Epithelial cell of esophagus (primary cell): ENCODE data around the gene CCNYL1.

Experiments used
- DNase-seq: peaks from one replicate; pipeline ENCODE4 v3.0.0; 2010; ENCODE audit warnings: low read depth
- H3K4me3 ChIP-seq: 2 replicates; pipeline ENCODE4 v1.5.1; 2011; ENCODE audit warnings: mild to moderate bottlenecking, low read length, control low read depth
- TF ChIP-seq, protein P1 (sequence below): IDR thresholded peaks from 2 replicates; pipeline ENCODE4 v1.5.1; 2011; ENCODE audit warnings: low read depth, mild to moderate bottlenecking, low read length, control low read depth, inconsistent platforms; ENCODE audit not compliant: insufficient read depth; ENCODE audit errors: missing control alignments

Gene CCNYL1

DNA sequence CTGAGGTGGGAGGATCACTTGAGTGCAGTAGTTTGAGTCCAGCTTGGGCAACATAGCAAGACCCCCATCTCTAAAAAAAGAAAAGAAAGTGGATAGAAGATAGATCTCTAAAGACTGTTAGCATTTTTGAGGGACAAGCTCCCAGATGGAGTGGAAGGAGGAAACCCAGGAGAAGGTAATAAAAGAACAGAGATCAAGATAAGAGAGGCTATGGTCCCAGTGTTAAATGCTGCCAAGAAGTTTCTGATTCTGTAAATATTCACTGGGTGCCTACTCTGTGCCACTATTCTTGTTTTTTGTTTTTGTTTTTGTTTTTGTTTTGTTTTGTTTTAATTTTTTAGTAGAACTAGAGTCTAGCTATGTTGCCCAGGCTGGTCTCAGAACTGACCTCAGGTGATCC lies 32.1 kb downstream of the CCNYL1 start:
- H3K4me3 ChIP-seq, result no peak overlapping the region
- DNase-seq, result no peak
- TF ChIP-seq, protein P1, sequence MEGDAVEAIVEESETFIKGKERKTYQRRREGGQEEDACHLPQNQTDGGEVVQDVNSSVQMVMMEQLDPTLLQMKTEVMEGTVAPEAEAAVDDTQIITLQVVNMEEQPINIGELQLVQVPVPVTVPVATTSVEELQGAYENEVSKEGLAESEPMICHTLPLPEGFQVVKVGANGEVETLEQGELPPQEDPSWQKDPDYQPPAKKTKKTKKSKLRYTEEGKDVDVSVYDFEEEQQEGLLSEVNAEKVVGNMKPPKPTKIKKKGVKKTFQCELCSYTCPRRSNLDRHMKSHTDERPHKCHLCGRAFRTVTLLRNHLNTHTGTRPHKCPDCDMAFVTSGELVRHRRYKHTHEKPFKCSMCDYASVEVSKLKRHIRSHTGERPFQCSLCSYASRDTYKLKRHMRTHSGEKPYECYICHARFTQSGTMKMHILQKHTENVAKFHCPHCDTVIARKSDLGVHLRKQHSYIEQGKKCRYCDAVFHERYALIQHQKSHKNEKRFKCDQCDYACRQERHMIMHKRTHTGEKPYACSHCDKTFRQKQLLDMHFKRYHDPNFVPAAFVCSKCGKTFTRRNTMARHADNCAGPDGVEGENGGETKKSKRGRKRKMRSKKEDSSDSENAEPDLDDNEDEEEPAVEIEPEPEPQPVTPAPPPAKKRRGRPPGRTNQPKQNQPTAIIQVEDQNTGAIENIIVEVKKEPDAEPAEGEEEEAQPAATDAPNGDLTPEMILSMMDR, result no peak

GRCh38 chr2:207744050-207744449 lies 32.6 kb downstream of the CCNYL1 start:
- no peak for DNase-seq
- H3K4me3 ChIP-seq, result no peak overlapping the region
- TF ChIP-seq, protein P1, result no peak

GRCh38 chr2:207744451-207744850 lies 33.0 kb downstream of the CCNYL1 start:
- TF ChIP-seq, protein P1, result no peak
- no peak overlapping the region for H3K4me3 ChIP-seq
- DNase-seq, result no peak

- no peak overlapping the region for H3K4me3 ChIP-seq
- DNase-seq, result peak; percentile 71
- TF ChIP-seq, protein P1, result peak; percentile 99
Measured at GRCh38 chr2:207746131-207746530, 34.7 kb downstream of the CCNYL1 start.

- H3K4me3 ChIP-seq, result no peak overlapping the region
- TF ChIP-seq, protein P1, result no peak
- DNase-seq, result no peak
Measured at GRCh38 chr2:207747653-207748560, 36.5 kb downstream of the CCNYL1 start.

GRCh38 chr2:207748993-207749392 lies 37.6 kb downstream of the CCNYL1 start:
- DNase-seq, result no peak
- TF ChIP-seq, protein P1, result no peak

DNA sequence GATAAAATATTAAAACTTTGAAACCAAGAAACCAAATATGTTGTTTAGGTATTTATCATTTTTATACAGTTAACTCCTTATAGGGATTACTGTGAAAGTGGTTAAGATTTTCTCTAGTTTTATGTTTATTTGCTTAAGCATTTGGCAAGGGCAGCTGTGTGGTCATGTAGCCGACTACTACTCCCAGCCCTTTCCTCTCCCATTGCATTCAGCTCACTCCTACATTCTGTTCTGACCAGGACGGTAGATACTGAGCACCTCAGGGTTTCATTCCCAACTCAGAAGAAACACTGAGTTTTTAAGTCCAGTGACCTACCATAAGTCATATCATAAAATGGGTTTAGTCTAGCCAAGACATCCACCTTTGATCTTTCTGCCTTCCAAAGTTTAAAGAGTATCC lies 38.4 kb downstream of the CCNYL1 start:
- H3K4me3 ChIP-seq, result no peak overlapping the region
- no peak for DNase-seq
- TF ChIP-seq, protein P1, result no peak

More at GRCh38 chr2:207748993-207749392, 37.6 kb downstream of the CCNYL1 start:
- no peak overlapping the region for H3K4me3 ChIP-seq
